Measurements from ENCODE around the gene NOX5. TPM values are rescaled to one million over a fixed set of nuclear protein-coding genes. Genes with fewer than 3 reads are reported as not detected.

Gene NOX5, protein sequence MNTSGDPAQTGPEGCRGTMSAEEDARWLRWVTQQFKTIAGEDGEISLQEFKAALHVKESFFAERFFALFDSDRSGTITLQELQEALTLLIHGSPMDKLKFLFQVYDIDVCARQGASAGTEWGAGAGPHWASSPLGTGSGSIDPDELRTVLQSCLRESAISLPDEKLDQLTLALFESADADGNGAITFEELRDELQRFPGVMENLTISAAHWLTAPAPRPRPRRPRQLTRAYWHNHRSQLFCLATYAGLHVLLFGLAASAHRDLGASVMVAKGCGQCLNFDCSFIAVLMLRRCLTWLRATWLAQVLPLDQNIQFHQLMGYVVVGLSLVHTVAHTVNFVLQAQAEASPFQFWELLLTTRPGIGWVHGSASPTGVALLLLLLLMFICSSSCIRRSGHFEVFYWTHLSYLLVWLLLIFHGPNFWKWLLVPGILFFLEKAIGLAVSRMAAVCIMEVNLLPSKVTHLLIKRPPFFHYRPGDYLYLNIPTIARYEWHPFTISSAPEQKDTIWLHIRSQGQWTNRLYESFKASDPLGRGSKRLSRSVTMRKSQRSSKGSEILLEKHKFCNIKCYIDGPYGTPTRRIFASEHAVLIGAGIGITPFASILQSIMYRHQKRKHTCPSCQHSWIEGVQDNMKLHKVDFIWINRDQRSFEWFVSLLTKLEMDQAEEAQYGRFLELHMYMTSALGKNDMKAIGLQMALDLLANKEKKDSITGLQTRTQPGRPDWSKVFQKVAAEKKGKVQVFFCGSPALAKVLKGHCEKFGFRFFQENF
- total RNA-seq: 0.58 and 0.83 TPM in 2 replicates

DNA sequence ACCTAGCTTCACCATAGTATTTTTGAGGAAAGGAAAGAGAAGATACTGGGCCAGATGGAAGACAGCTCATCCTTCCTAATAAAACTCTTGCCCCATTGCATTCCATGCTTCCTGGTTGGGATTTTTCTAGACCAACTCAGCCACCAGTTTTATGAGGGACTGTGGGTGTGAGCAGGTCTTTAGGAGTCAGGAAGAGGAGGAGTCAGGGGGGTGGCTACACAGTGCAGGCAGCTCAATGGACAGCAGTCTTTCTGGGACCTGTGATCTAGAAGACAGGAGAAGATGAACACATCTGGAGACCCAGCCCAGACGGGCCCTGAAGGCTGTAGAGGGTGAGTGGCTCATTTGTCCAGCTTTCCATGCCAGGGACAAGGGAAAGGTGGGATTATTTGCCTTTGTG is at the start of gene NOX5:
Gene NOX5 (plus strand): TSS at position 242 of the 400 bp plus-strand sequence. CDS start 41 bp downstream, at position 283.

Other genes with a start within 250 kb of the NOX5 start
- gene ANP32A, start 193.8 kb upstream of the NOX5 start, total RNA-seq: 50.8 and 56.4 TPM in 2 replicates
- gene SPESP1, start 84.2 kb upstream of the NOX5 start, total RNA-seq: 7.8 and 14.0 TPM in 2 replicates
- gene GLCE, start 145.9 kb downstream of the NOX5 start, total RNA-seq: 24.3 and 28.8 TPM in 2 replicates

Data from smooth muscle cell of trachea (primary cell).